Upper lobe of left lung (tissue), 6 donors: Measurements from ENCODE around the gene RWDD4. TPM values are rescaled to one million over a fixed set of nuclear protein-coding genes. Genes with fewer than 3 reads are reported as not detected.

Experiments used
- ATAC-seq, 2 donors: fragments of 200-7000 bp; cut with Tn5 transposase; one replicate each; pipeline ENCODE4 v1.9.1; 2022; ENCODE audit warnings: mild to moderate bottlenecking in 2 of 2, moderate library complexity in 2 of 2; ENCODE audit not compliant: low FRiP score in 2 of 2
- DNase-seq, 2 donors: peaks; one replicate each; pipeline ENCODE4 v3.0.0-alpha.2; 2019 to 2020
- H3K27ac ChIP-seq, 4 donors: fragments of 200-600 bp; sonication (generic); one replicate each; pipeline ENCODE4 v1.5.1; 2016 to 2019
- H3K27me3 ChIP-seq, 4 donors: fragments of 200-600 bp; sonication (generic); one replicate each; pipeline ENCODE4 v1.5.1; 2017 to 2019
- H3K36me3 ChIP-seq, 4 donors: fragments of 200-600 bp; sonication (generic); one replicate each; pipeline ENCODE4 v1.5.1; 2016 to 2019
- H3K4me1 ChIP-seq, 4 donors: fragments of 200-600 bp; sonication (generic); one replicate each; pipeline ENCODE4 v1.5.1; 2018 to 2019
- H3K4me3 ChIP-seq, 4 donors: fragments of 200-600 bp; sonication (generic); one replicate each; pipeline ENCODE4 v1.5.1; 2017 to 2019; ENCODE audit warnings: mild to moderate bottlenecking in 2 of 4, moderate library complexity in 1 of 4
- H3K9me3 ChIP-seq, 4 donors: fragments of 200-600 bp; sonication (generic); one replicate each; pipeline ENCODE4 v1.5.1; 2018 to 2019
- EP300 ChIP-seq, 4 donors: sonication (generic); formaldehyde crosslinking; IDR thresholded peaks; one replicate each; pipeline ENCODE4 v1.5.1; 2017; ENCODE audit warnings: antibody characterized with exemption in 4 of 4, control low read depth in 2 of 4
- POLR2A ChIP-seq, 4 donors: fragments of 450-650 bp; IDR thresholded peaks; one replicate each; pipeline ENCODE4 v1.5.1; 2016 to 2017; ENCODE audit warnings: antibody characterized with exemption in 4 of 4, mild to moderate bottlenecking in 2 of 4
- POLR2AphosphoS5 ChIP-seq, 2 donors: sonication (generic); formaldehyde crosslinking; IDR thresholded peaks; one replicate each; pipeline ENCODE4 v1.5.1; 2017; ENCODE audit warnings: antibody characterized with exemption in 2 of 2
- WGBS, 2 donors: methylation state at CpG; one replicate each; pipeline ENCODE4 v1.1.5; 2017 to 2018; 5-methylcytosine and 5-hydroxymethylcytosine counted together
- total RNA-seq, 6 donors: library from RNA; depleted of rRNA in 4 of 6; stranded (reverse); fragments of >200 nt in 4 of 6; gene quantifications; one replicate each; pipeline versions ENCODE4 v1.1.0 to v1.2.1, GENCODE V29; 2016 to 2021
- TF ChIP-seq, protein P1 (sequence below), 6 experiments: fragments of 450-650 bp in 4 of 6; fragments of 200-600 bp in 2 of 6; sonication (generic) in 2 of 6; IDR thresholded peaks; one replicate each; pipeline ENCODE4 v1.5.1; 2016 to 2019; ENCODE audit warnings: antibody characterized with exemption in 6 of 6
- donor health status: DM: no; HTN: no; CAD: no; lungs with moderate emphysema.
- donor health status: DM: no; HTN: yes; CAD: no; lungs with severe emphysema.

The RWDD4 gene
- total RNA-seq, 6 donors from 2014 or later = 2.1 to 16.7 (median 14.4) TPM

DNA sequence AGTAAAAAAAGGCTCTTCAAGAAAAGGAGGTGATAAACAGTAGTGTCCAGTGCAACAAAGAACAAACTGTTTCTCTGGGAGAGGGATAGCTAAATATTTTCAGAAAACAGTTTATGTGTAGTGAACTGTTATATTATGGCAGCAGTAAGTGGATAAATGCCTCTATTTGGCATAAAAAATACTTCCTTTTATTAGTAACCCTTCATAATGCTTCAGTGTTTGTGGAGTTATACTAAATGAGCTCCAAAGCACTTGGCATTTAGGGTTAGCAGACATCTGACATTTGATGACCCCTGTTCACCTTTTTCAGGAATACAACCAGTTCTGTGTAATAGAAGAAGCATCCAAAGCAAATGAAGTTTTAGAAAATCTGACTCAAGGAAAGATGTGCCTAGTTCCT, 32.0 kb upstream of the RWDD4 start:
- H3K4me1 ChIP-seq = no peaks in the 10 kb centered on the region
- TF ChIP-seq POLR2AphosphoS5 (IDR thresholded peaks at IDR 0.05) (no peak), POLR2A (IDR thresholded peaks at IDR 0.05) (no peak), EP300 (IDR thresholded peaks at IDR 0.05) (no peak)
- TF ChIP-seq, protein P1, sequence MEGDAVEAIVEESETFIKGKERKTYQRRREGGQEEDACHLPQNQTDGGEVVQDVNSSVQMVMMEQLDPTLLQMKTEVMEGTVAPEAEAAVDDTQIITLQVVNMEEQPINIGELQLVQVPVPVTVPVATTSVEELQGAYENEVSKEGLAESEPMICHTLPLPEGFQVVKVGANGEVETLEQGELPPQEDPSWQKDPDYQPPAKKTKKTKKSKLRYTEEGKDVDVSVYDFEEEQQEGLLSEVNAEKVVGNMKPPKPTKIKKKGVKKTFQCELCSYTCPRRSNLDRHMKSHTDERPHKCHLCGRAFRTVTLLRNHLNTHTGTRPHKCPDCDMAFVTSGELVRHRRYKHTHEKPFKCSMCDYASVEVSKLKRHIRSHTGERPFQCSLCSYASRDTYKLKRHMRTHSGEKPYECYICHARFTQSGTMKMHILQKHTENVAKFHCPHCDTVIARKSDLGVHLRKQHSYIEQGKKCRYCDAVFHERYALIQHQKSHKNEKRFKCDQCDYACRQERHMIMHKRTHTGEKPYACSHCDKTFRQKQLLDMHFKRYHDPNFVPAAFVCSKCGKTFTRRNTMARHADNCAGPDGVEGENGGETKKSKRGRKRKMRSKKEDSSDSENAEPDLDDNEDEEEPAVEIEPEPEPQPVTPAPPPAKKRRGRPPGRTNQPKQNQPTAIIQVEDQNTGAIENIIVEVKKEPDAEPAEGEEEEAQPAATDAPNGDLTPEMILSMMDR (IDR thresholded peaks at IDR 0.05) = no peak
- ATAC-seq = no peak

DNA sequence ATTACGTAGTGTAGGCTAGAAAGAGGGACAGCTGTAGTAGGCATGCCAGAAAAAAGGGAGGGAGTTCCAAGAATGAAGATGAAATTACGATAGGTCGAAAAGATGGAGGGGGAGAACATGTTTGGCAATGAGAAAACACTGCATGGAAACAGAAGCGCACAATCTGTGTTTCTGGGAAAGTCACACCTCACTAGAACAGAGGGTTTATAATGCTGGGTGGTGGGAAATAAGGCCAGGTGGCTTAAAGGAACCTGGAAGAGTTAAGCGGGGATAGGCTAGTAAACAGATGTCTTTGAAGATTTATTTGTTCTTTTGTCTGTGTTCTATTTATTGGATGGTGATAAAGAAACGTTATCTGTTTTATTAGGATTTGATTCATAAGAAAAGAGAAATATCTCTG, 29.2 kb upstream of the RWDD4 start:
- WGBS, 2 donors = 75 to 78% methylated on average over 6 of the region's 6 CpGs
- Histone ChIP-seq H3K27ac (no peak overlapping the region), H3K9me3 (no peaks in the 10 kb centered on the region), H3K4me3 (no peak overlapping the region), H3K36me3 (peaks cover 25 to 93% (median 49%) of the 10 kb centered on the region in 4 donors), H3K4me1 (no peaks in the 10 kb centered on the region), H3K27me3 (no peaks in the 10 kb centered on the region)
- ATAC-seq = no peak
- no peak for DNase-seq
- TF ChIP-seq POLR2A (IDR thresholded peaks at IDR 0.05) (no peak), EP300 (IDR thresholded peaks at IDR 0.05) (no peak), POLR2AphosphoS5 (IDR thresholded peaks at IDR 0.05) (no peak)
- TF ChIP-seq, protein P1 (IDR thresholded peaks at IDR 0.05) = no peak

More for the DNA sequence above, 32.0 kb upstream of the RWDD4 start:
- H3K4me3 ChIP-seq = no peak overlapping the region
- H3K9me3 ChIP-seq = no peaks in the 10 kb centered on the region
- H3K27ac ChIP-seq = no peak overlapping the region
- no peak for DNase-seq
- H3K27me3 ChIP-seq = no peaks in the 10 kb centered on the region
- peaks cover 41 to 93% (median 57%) of the 10 kb centered on the region in 4 donors for H3K36me3 ChIP-seq

DNA sequence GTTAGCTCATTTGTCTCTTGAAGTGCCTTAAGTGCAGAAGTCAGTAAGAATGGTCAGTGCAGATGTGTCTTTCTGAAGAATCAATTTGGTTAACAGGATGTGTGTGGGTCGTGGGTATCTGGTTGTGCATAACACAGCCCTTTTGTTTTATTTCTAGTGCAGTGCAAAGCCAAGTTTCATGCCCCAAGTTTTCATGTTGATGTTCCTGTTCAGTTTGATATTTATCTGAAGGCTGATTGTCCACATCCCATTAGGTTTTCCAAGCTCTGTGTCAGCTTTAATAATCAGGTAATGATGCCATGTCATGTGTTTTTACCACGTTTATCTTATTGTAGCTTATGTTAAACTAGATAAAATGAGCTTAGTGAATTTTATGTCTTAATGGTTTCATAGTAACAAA, 27.5 kb upstream of the RWDD4 start:
- peaks cover 20 to 91% (median 40%) of the 10 kb centered on the region in 4 donors for H3K36me3 ChIP-seq
- H3K27ac ChIP-seq = no peak overlapping the region
- no peaks in the 10 kb centered on the region for H3K4me1 ChIP-seq
- no peaks in the 10 kb centered on the region for H3K9me3 ChIP-seq
- TF ChIP-seq, protein P1 (IDR thresholded peaks at IDR 0.05) = no peak
- no peak for TF ChIP-seq POLR2A (IDR thresholded peaks at IDR 0.05)
- TF ChIP-seq POLR2AphosphoS5 (IDR thresholded peaks at IDR 0.05) = no peak
- no peak for TF ChIP-seq EP300 (IDR thresholded peaks at IDR 0.05)
- H3K27me3 ChIP-seq = no peaks in the 10 kb centered on the region
- DNase-seq (no peak), ATAC-seq (no peak)
- 85 to 88% methylated on average over 2 of the region's 2 CpGs for WGBS, 2 donors
- H3K4me3 ChIP-seq = no peak overlapping the region

DNA sequence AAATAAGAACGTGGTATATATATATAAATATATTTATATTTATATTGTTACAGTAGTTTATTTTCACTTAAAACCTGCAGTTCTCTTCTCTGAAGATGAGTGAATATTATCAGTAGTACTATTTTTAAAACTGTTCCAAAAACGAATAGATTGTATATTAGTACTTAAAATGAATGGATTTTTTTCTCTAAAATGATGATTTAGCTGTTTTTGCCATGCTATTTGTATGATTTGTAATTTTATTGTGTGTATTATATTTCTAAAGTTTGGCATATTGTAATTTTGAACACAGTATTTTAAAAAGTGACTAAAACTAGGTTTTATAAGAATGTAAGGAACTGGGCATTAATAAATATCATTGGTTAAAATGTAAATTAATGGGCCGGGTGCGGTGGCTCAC, 22.1 kb upstream of the RWDD4 start:
- 91 to 93% methylated on average over 4 of the region's 4 CpGs for WGBS, 2 donors
- H3K36me3 ChIP-seq = peaks cover 12 to 98% (median 36%) of the 10 kb centered on the region in 4 donors

DNA sequence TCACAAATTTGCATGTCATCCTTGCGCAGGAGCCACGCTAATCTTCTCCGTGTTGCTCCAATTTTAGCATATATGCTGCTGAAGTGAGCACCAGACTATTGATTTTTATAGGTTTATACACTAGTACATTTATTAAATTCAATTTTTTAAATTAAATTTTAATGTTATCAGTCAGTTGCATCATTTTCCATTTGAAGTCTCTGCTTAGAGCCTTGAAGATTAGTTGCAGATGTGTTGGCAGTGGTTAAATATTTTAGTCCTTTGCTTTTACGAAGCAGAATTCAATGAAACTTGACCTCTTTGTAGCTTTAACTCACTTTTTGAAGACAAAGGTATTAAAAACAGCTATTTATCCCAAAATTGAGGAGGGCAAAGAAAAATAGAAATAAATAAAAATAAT, 16.6 kb upstream of the RWDD4 start:
- Histone ChIP-seq H3K9me3 (no peaks in the 10 kb centered on the region), H3K27ac (no peak overlapping the region), H3K27me3 (no peaks in the 10 kb centered on the region), H3K36me3 (peaks cover 4 to 86% (median 24%) of the 10 kb centered on the region in 4 donors), H3K4me1 (no peaks in the 10 kb centered on the region), H3K4me3 (no peak overlapping the region)
- DNase-seq (no peak), ATAC-seq (no peak)
- 84 to 95% methylated on average over 4 of the region's 4 CpGs for WGBS, 2 donors
- no peak for TF ChIP-seq EP300 (IDR thresholded peaks at IDR 0.05)
- TF ChIP-seq POLR2A (IDR thresholded peaks at IDR 0.05) = no peak
- TF ChIP-seq, protein P1 (IDR thresholded peaks at IDR 0.05) = no peak
- no peak for TF ChIP-seq POLR2AphosphoS5 (IDR thresholded peaks at IDR 0.05)

More for the DNA sequence above, 22.1 kb upstream of the RWDD4 start:
- DNase-seq (no peak), ATAC-seq (no peak)
- TF ChIP-seq POLR2AphosphoS5 (IDR thresholded peaks at IDR 0.05) (no peak), EP300 (IDR thresholded peaks at IDR 0.05) (no peak), POLR2A (IDR thresholded peaks at IDR 0.05) (no peak)
- TF ChIP-seq, protein P1 (IDR thresholded peaks at IDR 0.05) = no peak
- Histone ChIP-seq H3K9me3 (no peaks in the 10 kb centered on the region), H3K4me1 (no peaks in the 10 kb centered on the region), H3K27ac (no peak overlapping the region), H3K27me3 (no peaks in the 10 kb centered on the region), H3K4me3 (no peak overlapping the region)
